Neural cell (in vitro differentiated cells): ENCODE data around the gene TMEM44.
"Not testable (repeated sequence)": the region's sequence is repeated elsewhere in the genome, so short reads cannot be mapped to it uniquely, and the experiment has no call there.

Experiments
- EP300 ChIP-seq: fragments of 450-650 bp; conservative IDR thresholded peaks from 2 replicates; pipeline ENCODE4 v1.6.1; 2014; ENCODE audit warnings: antibody characterized with exemption, mild to moderate bottlenecking, moderate library complexity; ENCODE audit not compliant: poor library complexity, severe bottlenecking
- REST ChIP-seq: IDR thresholded peaks from 2 replicates; pipeline ENCODE4 v1.6.1; 2012; ENCODE audit warnings: borderline replicate concordance

DNA sequence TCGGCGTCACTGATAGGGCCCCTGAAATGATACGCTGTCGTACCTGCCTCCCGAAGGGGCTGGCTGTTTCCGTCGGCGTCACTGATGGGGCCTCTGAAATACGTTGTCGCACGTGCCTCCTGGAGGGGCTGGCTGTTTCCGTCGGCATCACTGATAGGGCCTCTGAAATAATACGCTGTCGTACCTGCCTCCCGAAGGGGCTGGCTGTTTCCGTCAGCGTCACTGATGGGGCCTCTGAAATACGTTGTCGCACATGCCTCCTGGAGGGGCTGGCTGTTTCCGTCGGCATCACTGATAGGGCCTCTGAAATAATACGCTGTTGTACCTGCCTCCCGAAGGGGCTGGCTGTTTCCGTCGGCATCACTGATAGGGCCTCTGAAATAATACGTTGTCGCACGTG, 2.5 kb downstream of the TMEM44 start:
- TF ChIP-seq EP300, REST: not testable (repeated sequence)
